Measurements from ENCODE around the gene TSBP1.

GRCh38 chr6:32294566-32294965, 77.1 kb downstream of the TSBP1 start:
- TF ChIP-seq EZH2 (optimal IDR thresholded peaks at IDR 0.05; ENCODE audit: low read depth, low read length), result no peak
- no peak for TF ChIP-seq CTCF (IDR thresholded peaks at IDR 0.05; ENCODE audit: low read length)
- no peak for TF ChIP-seq EZH2phosphoT487 (IDR thresholded peaks at IDR 0.05; ENCODE audit: low read length)
